Measurements from ENCODE around the gene MEIOB.
"Not testable (repeated sequence)": the region's sequence is repeated elsewhere in the genome, so short reads cannot be mapped to it uniquely, and the experiment has no call there.

The MEIOB gene

GRCh38 chr16:1810106-1810505 lies 61.9 kb downstream of the MEIOB start:
- intact Hi-C loops (cut with micrococcal nuclease), result no loop called here
- no peak overlapping the region for H3K4me3 Mint-ChIP-seq
- no peaks in the 10 kb centered on the region for H3K27me3 Mint-ChIP-seq
- peaks cover 9% of the 10 kb centered on the region for H3K4me1 Mint-ChIP-seq (ENCODE audit: low read depth)
- H3K36me3 Mint-ChIP-seq (ENCODE audit: low read depth), result peaks cover 100% of the 10 kb centered on the region
- no peaks in the 10 kb centered on the region for H3K9me3 Mint-ChIP-seq
- no peak overlapping the region for H3K27ac Mint-ChIP-seq

- Mint-ChIP-seq H3K27me3 (no peaks in the 10 kb centered on the region), H3K9me3 (no peaks in the 10 kb centered on the region), H3K4me1 (ENCODE audit: low read depth) (peaks cover 9% of the 10 kb centered on the region), H3K36me3 (ENCODE audit: low read depth) (peaks cover 100% of the 10 kb centered on the region), H3K4me3 (no peak overlapping the region), H3K27ac (no peak overlapping the region)
- intact Hi-C loops (cut with micrococcal nuclease), result no loop called here
Measured at GRCh38 chr16:1809281-1809801, 62.6 kb downstream of the MEIOB start.

- H3K27me3 Mint-ChIP-seq, result no peaks in the 10 kb centered on the region
- H3K4me1 Mint-ChIP-seq (ENCODE audit: low read depth), result peaks cover 9% of the 10 kb centered on the region
- no peak overlapping the region for H3K27ac Mint-ChIP-seq
- no peaks in the 10 kb centered on the region for H3K9me3 Mint-ChIP-seq
- peaks cover 98% of the 10 kb centered on the region for H3K36me3 Mint-ChIP-seq (ENCODE audit: low read depth)
- H3K4me3 Mint-ChIP-seq, result no peak overlapping the region
- intact Hi-C loops (cut with micrococcal nuclease), result no loop called here
Measured at GRCh38 chr16:1808691-1809090, 63.3 kb downstream of the MEIOB start.

DNA sequence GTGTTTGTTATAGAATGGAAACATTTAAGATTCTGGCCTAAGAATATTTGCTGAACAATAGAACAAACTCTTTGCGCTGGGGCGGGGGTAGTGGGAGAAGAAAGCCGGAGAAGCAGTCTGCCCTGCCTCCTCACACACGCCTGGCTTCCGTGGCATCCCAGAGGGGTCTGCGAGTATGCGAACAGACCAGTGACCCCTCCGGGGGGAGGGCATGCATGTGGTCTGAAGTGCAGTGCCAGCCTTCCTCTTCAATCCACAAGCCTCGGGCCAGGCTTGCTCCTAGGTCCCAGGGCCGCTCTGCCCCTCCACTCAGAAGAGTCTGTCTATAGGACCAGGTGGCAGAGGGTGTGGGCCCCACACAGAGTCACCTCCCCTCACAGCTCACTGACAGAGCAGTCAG lies 64.3 kb downstream of the MEIOB start:
- intact Hi-C loops (cut with micrococcal nuclease), result no loop called here
- no peak overlapping the region for H3K4me3 Mint-ChIP-seq
- peaks cover 87% of the 10 kb centered on the region for H3K36me3 Mint-ChIP-seq (ENCODE audit: low read depth)
- no peak overlapping the region for H3K27ac Mint-ChIP-seq
- H3K27me3 Mint-ChIP-seq, result no peaks in the 10 kb centered on the region
- H3K9me3 Mint-ChIP-seq, result no peaks in the 10 kb centered on the region
- H3K4me1 Mint-ChIP-seq (ENCODE audit: low read depth), result no peaks in the 10 kb centered on the region

DNA sequence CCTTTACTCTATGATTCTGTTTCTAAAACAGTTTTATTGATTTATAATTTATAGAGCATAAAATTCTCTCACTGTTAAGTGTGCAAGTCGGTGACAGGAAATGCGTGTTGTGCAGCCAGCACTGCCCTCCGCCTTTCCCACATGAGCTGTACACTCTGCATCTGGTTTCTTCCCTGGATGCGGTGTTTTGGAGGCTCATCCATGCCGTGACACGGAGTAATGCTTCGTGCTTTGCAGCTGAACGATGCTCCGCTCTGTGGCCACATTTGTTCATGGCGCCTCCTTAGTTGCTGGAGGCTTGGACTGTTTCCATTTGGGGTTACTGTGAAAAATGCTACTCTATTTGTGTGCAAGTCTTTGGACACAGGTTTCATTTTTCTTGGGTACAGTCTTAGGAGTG lies 71.3 kb downstream of the MEIOB start:
- Mint-ChIP-seq H3K4me1 (ENCODE audit: low read depth) (no peaks in the 10 kb centered on the region), H3K27ac (no peak overlapping the region), H3K4me3 (no peak overlapping the region), H3K27me3 (no peaks in the 10 kb centered on the region), H3K36me3 (ENCODE audit: low read depth) (peaks cover 18% of the 10 kb centered on the region), H3K9me3 (peaks cover 23% of the 10 kb centered on the region)
- intact Hi-C loops (cut with micrococcal nuclease), result no loop called here

GRCh38 chr16:1799263-1799662 lies 72.7 kb downstream of the MEIOB start:
- H3K27ac Mint-ChIP-seq; H3K36me3 Mint-ChIP-seq (ENCODE audit: low read depth); H3K4me1 Mint-ChIP-seq (ENCODE audit: low read depth); H3K4me3 Mint-ChIP-seq; intact Hi-C loops (cut with micrococcal nuclease); H3K27me3 Mint-ChIP-seq: not testable (repeated sequence)
- H3K9me3 Mint-ChIP-seq, result peaks cover 23% of the 10 kb centered on the region

DNA sequence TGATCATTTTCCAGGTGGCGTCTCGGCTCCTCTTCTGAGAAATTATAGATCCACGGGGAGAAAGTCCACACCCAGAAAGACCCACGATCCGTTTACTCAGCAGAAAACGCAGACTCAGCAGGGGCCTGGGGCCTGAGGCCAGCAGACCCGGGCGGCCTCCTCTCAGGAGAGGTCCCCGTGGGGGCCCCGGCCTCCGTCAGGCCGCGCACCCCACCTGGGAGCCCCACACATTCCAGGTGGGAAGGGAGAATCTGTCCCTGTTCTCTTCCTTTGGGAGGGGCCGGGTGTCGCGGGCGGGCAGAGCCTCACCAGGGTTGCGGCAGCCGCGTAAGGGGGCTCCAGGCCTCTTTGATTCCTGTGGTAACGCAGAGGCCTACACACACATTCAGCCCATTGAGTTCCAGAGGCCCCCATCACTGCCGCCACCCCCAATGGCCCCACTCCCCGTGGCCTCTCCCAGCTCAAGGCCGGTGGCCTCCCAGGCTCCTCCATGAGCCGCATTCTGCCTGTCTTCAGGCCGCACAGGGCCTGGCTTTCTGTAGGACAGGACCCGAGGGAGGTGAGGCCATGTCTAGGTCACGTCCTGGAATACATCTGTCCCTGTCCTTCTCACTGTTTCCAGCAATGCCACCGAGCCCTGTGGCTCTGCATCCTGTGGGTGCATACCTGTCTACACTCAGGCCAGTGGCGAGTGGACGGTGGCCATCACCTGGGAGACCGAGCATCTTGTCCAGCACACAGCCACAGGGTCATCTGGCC lies 76.9 kb downstream of the MEIOB start:
- Mint-ChIP-seq H3K9me3 (peaks cover 16% of the 10 kb centered on the region), H3K4me3 (no peak overlapping the region), H3K36me3 (ENCODE audit: low read depth) (peaks cover 27% of the 10 kb centered on the region), H3K27ac (no peak overlapping the region), H3K4me1 (ENCODE audit: low read depth) (no peaks in the 10 kb centered on the region), H3K27me3 (no peaks in the 10 kb centered on the region)
- intact Hi-C loops (cut with micrococcal nuclease), result no loop called here

DNA sequence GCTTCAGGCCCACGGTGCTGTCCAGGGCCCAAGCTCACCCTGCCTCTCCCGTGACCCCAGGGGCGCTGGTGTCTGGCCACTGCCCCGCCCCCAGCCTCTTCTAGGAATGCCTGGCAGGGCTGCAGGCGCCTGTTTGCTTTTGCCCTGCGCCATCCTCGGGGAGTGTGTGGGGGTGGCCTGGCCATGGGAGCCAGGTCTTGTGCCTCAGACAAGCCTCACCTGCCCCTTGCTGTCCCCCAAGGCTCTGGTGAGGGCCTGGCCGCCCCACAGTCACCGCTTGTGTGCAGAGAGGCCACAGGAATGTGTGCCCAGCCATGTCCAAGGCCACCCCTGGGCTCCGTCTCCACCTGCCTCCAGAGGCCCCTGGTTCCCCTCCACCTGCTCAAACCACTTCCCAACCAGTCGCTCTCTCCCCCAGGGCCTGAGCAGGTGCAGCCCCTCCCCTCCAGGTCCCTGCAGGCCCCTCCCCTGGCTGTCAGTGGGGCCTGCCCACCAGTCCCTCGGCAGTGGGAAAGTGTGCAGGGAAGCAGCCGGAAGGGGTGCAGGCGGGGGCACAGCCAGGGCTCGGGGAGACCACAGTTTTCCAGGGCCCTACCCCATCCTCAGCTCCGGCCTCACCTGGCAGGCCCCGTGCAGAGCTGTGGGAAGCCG lies 77.6 kb downstream of the MEIOB start:
- intact Hi-C loops (cut with micrococcal nuclease), result no loop called here
- Mint-ChIP-seq H3K27ac (no peak overlapping the region), H3K27me3 (no peaks in the 10 kb centered on the region), H3K36me3 (ENCODE audit: low read depth) (peaks cover 35% of the 10 kb centered on the region), H3K4me1 (ENCODE audit: low read depth) (no peaks in the 10 kb centered on the region), H3K9me3 (peaks cover 8% of the 10 kb centered on the region), H3K4me3 (no peak overlapping the region)

DNA sequence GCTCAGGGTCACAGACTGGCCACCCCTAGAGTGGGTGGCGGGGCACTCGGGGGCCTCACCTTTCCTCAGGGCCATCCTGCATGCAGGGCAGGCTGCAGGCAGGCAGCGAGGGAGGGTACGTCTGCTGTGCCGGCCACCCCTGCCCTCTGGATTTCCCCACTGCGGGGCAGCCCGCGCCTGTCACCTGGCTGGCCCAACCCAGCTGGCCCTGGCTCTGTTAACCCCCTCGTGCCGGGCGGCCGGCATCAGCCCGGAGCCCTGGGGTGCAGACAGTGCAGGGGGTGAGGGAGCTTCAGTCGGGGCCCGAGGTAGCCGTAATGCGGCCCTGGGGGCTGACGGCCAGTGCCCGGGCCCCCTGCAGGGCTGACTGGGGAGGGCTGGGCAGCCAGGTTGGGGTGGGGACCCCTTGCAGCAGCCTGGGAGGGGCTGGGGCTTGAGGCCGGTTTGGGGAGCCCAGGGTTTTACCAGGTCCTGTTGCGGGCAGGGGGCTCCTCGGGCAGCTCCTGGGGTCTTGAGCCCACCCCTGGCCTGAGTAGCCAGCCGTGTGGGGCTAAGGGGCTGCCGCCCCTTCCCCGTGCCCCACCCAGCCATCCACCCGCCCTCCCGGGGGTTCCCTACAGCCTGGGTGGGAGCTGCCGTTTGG lies 78.3 kb downstream of the MEIOB start, which contains the start of gene IGFALS:
TSS of gene IGFALS (minus strand) at position 128 of the 643 bp plus-strand sequence. CDS start at position 75, 53 bp downstream.
- H3K27ac Mint-ChIP-seq, result no peak within 1 kb of the TSS
- no peaks in the 10 kb centered on the region for H3K4me1 Mint-ChIP-seq (ENCODE audit: low read depth)
- H3K36me3 Mint-ChIP-seq (ENCODE audit: low read depth), result peaks cover 41% of the 10 kb centered on the region
- no peaks in the 10 kb centered on the region for H3K27me3 Mint-ChIP-seq
- H3K9me3 Mint-ChIP-seq, result peaks cover 2% of the 10 kb centered on the region
- intact Hi-C loops (cut with micrococcal nuclease), result no loop called here
- no peak within 1 kb of the TSS for H3K4me3 Mint-ChIP-seq

DNA sequence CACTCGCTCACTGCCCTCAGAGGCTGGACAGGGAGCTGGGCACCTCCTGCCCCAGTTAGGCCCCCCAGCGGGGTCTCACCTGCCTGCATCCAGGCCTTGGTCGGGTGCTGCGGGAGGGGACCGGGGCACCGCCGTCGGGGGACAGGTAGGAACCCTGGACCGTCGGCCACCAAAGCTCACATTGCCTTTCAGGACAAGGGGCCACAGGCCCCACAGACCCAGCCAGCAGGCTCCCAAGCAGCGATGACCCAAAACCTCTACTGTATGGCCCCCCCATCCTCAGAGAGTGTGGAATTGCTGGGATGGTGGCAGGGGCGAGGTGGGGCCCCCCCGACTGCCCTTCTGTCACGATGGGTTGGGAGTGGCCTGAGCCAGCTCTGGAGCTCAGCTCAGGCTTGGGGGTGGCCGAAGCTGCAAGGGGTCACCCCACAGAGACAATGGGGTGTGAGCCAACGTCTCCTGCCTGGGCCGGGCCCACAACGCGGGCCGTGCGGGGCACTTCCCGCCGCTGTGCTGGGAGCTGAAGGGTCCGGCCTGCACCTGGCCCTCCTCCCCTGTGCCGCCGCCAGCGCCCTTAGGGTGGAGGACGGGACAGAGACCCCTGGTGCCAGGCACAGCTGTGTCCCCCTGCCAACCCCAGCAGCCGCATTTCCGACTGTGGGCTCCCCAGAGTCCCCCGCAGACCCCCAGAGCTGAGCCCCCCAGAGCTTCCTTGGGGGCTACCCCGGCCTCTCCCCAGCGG lies 79.0 kb downstream of the MEIOB start:
- Mint-ChIP-seq H3K4me1 (ENCODE audit: low read depth) (no peaks in the 10 kb centered on the region), H3K27ac (no peak overlapping the region)

GRCh38 chr16:1791943-1792812 lies 79.8 kb downstream of the MEIOB start:
- H3K4me3 Mint-ChIP-seq, result no peak overlapping the region
- no peaks in the 10 kb centered on the region for H3K4me1 Mint-ChIP-seq (ENCODE audit: low read depth)
- intact Hi-C loops (cut with micrococcal nuclease), result no loop called here
- H3K27ac Mint-ChIP-seq, result no peak overlapping the region
- peaks cover 56% of the 10 kb centered on the region for H3K36me3 Mint-ChIP-seq (ENCODE audit: low read depth)
- no peaks in the 10 kb centered on the region for H3K9me3 Mint-ChIP-seq
- no peaks in the 10 kb centered on the region for H3K27me3 Mint-ChIP-seq

More for the DNA sequence above, 79.0 kb downstream of the MEIOB start:
- Mint-ChIP-seq H3K36me3 (ENCODE audit: low read depth) (peaks cover 48% of the 10 kb centered on the region), H3K27me3 (no peaks in the 10 kb centered on the region), H3K9me3 (no peaks in the 10 kb centered on the region), H3K4me3 (no peak overlapping the region)
- intact Hi-C loops (cut with micrococcal nuclease), result no loop called here

DNA sequence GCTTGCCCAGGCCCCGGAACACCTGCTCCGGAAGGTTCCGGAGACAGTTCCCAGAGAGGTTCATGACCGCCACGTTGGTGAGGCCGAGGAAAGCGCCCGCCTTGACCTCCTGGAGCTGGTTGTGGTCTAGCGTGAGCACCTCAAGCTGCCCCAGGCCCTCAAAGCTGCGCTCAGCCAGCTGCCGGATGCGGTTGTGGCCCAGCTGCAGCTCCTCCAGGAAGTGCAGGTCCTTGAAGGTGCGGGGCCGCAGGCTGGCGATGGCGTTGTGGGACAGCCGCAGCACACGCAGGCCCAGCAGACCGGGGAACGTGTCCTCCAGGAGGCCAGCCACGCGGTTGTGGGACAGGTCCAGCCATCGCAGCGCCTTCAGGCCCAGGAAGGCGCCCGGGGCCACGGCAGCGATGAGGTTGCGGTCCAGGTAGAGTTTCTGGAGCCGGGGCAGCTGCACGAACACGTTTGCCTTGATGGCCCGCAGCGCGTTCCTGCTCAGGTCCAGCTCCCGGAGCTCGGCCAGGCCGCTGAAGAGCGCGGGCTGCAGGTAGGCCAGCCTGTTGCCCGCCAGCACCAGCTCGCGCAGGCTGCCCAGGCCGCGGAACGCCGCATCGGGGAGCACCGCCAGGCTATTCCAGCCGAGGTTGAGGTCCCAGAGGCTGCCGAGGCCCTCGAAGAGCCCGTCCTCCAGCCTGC lies 80.6 kb downstream of the MEIOB start:
- H3K27ac Mint-ChIP-seq, result no peak overlapping the region
- H3K9me3 Mint-ChIP-seq, result no peaks in the 10 kb centered on the region
- peaks cover 64% of the 10 kb centered on the region for H3K36me3 Mint-ChIP-seq (ENCODE audit: low read depth)
- intact Hi-C loops (cut with micrococcal nuclease), result no loop called here
- H3K4me3 Mint-ChIP-seq, result no peak overlapping the region
- no peaks in the 10 kb centered on the region for H3K27me3 Mint-ChIP-seq
- no peaks in the 10 kb centered on the region for H3K4me1 Mint-ChIP-seq (ENCODE audit: low read depth)

All from dendritic cell treated with granulocyte-macrophage colony-stimulating factor and Interleukin-4, amounts not matched to agents 40 ng/mL and 50 ng/mL, for 4 days (primary cell).